Colonic mucosa (tissue), 4 donors: ENCODE data around the gene SFMBT2. TPM values are rescaled to one million over a fixed set of nuclear protein-coding genes. Genes with fewer than 3 reads are reported as not detected.

Experiments
- DNase-seq: peaks from one replicate; pipeline ENCODE4 v3.0.0-alpha.2; 2020
- H3K27ac ChIP-seq: fragments of 200-600 bp; one replicate; pipeline ENCODE4 v1.8.0; 2021
- H3K27me3 ChIP-seq: fragments of 200-600 bp; one replicate; pipeline ENCODE4 v1.8.0; 2021
- H3K36me3 ChIP-seq: fragments of 200-600 bp; one replicate; pipeline ENCODE4 v1.8.0; 2021
- H3K4me1 ChIP-seq: fragments of 200-600 bp; one replicate; pipeline ENCODE4 v1.8.0; 2021; ENCODE audit warnings: mild to moderate bottlenecking
- H3K4me3 ChIP-seq: fragments of 200-600 bp; one replicate; pipeline ENCODE4 v1.8.0; 2021
- H3K9ac ChIP-seq, 2 donors: one replicate each; pipeline ENCODE4 v1.7.0; 2013; ENCODE audit warnings: control low read depth in 2 of 2, low read depth in 2 of 2, low read length in 2 of 2
- H3K9me3 ChIP-seq: fragments of 200-600 bp; one replicate; pipeline ENCODE4 v1.8.0; 2021
- intact Hi-C: fragments of 100-400 bp; cut with DNase I; formaldehyde crosslinking; loops from one replicate; pipeline ENCODE4 v1.14.1; 2022
- total RNA-seq, 2 donors: library from RNA; stranded (reverse); fragmentation: NEBNext Ultra II Directional in 1 of 2; extraction: Animal tissue kit (Norgen Biotek cat#: 25700) in 1 of 2; gene quantifications; one replicate each; pipeline ENCODE4 v1.2.1, GENCODE V29; 2021
- TF ChIP-seq, protein P1 (sequence below): fragments of 200-600 bp; IDR thresholded peaks from one replicate; pipeline ENCODE4 v1.8.0; 2022; ENCODE audit warnings: antibody characterized with exemption, mild to moderate bottlenecking
- donor health status: healthy.
- donor health status: DM: no; HTN: no; CAD: no.
- donor health status: DM: no; HTN: no; CAD: no.

The SFMBT2 gene
- total RNA-seq, 2 donors from 2014 or later = 2.3 to 3.5 TPM

DNA sequence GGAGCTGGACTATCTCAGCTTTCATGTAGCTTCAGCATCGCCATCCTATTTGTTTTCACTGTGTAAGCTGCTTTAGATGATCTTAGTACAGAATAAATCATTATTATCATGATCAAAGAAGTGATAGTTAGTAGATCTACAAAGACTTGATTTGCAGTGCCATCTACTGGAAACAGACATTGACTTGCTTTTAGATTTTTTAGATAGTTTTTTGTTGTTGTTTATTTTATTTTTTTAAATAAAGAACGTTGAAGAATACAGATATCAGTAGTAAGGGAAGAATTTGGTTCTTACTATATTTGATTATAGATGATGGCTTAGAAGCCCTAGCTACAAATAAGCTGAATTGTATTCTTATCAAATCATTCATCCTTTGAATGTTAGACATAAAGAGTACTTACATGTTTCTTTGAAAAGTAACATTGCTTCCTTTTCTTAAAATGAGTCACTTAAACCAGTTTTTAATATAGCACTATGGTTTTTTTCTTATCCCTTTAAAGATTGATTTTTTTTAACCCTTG lies 6.3 kb upstream of the SFMBT2 start:
- H3K9me3 ChIP-seq = no peaks in the 10 kb centered on the region
- H3K4me3 ChIP-seq = no peak overlapping the region
- no peaks in the 10 kb centered on the region for H3K36me3 ChIP-seq
- no peak for DNase-seq
- H3K4me1 ChIP-seq = no peaks in the 10 kb centered on the region
- intact Hi-C loops = loop anchor here (5.0 to 10.0 kb wide), 3 partner anchors 160 to 750 kb away; no protein-coding TSS in a partner anchor
- TF ChIP-seq, protein P1, sequence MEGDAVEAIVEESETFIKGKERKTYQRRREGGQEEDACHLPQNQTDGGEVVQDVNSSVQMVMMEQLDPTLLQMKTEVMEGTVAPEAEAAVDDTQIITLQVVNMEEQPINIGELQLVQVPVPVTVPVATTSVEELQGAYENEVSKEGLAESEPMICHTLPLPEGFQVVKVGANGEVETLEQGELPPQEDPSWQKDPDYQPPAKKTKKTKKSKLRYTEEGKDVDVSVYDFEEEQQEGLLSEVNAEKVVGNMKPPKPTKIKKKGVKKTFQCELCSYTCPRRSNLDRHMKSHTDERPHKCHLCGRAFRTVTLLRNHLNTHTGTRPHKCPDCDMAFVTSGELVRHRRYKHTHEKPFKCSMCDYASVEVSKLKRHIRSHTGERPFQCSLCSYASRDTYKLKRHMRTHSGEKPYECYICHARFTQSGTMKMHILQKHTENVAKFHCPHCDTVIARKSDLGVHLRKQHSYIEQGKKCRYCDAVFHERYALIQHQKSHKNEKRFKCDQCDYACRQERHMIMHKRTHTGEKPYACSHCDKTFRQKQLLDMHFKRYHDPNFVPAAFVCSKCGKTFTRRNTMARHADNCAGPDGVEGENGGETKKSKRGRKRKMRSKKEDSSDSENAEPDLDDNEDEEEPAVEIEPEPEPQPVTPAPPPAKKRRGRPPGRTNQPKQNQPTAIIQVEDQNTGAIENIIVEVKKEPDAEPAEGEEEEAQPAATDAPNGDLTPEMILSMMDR = peak; percentile 28
- no peak overlapping the region for H3K27ac ChIP-seq
- no peak overlapping the region for H3K9ac ChIP-seq
- peaks cover 10% of the 10 kb centered on the region for H3K27me3 ChIP-seq

DNA sequence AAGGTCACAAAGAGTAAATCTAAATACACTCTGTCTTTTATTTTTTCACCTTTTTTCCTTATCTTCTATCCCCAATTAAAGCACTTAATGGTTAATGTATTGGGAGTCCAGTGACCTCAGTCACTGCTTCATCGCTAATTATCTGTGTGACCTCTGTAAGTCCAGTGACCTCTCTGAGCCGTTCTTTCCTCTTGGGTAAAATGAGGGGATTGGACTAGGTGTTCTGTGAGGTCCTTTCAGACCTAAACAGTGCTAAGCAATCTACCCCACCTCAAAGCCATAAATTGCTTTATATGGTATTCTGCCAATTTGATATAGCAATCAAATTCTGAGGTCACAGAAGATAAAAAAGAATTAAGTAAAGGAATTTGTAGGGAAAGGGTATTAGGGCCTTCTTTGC lies 3.9 kb upstream of the SFMBT2 start:
- no peak for DNase-seq
- Histone ChIP-seq H3K9ac (no peak overlapping the region), H3K36me3 (no peaks in the 10 kb centered on the region), H3K27me3 (peaks cover 34% of the 10 kb centered on the region), H3K27ac (no peak overlapping the region), H3K4me1 (no peaks in the 10 kb centered on the region), H3K9me3 (no peaks in the 10 kb centered on the region), H3K4me3 (no peak overlapping the region)
- TF ChIP-seq, protein P1 = no peak
- intact Hi-C loops = loop anchor here (5.0 to 10.0 kb wide), 3 partner anchors 157 to 747 kb away; no protein-coding TSS in a partner anchor

- no peaks in the 10 kb centered on the region for H3K4me1 ChIP-seq
- DNase-seq = no peak
- peaks cover 50% of the 10 kb centered on the region for H3K27me3 ChIP-seq
- TF ChIP-seq, protein P1 = no peak
- no peak overlapping the region for H3K27ac ChIP-seq
- H3K4me3 ChIP-seq = peak overlapping the region; percentile 2
- no peaks in the 10 kb centered on the region for H3K36me3 ChIP-seq
- no peaks in the 10 kb centered on the region for H3K9me3 ChIP-seq
- H3K9ac ChIP-seq = no peak overlapping the region
- intact Hi-C loops = loop anchor here (10.0 kb wide), 1 partner anchor 488 kb away; no protein-coding TSS in a partner anchor
These were observed 2.1 kb upstream of the SFMBT2 start for GRCh38 chr10:7412928-7413282.

GRCh38 chr10:7412237-7412927 lies 1.5 kb upstream of the SFMBT2 start:
- TF ChIP-seq, protein P1 = no peak
- no peaks in the 10 kb centered on the region for H3K9me3 ChIP-seq
- H3K4me1 ChIP-seq = no peaks in the 10 kb centered on the region
- intact Hi-C loops = loop anchor here (10.0 kb wide), 1 partner anchor 488 kb away; no protein-coding TSS in a partner anchor
- H3K9ac ChIP-seq = peak overlapping the region in 1 of 2 donors; percentile 35
- H3K27me3 ChIP-seq = peaks cover 50% of the 10 kb centered on the region
- peak; percentile 44 for DNase-seq
- H3K4me3 ChIP-seq = peak overlapping the region; percentile 2
- H3K36me3 ChIP-seq = no peaks in the 10 kb centered on the region
- H3K27ac ChIP-seq = no peak overlapping the region

DNA sequence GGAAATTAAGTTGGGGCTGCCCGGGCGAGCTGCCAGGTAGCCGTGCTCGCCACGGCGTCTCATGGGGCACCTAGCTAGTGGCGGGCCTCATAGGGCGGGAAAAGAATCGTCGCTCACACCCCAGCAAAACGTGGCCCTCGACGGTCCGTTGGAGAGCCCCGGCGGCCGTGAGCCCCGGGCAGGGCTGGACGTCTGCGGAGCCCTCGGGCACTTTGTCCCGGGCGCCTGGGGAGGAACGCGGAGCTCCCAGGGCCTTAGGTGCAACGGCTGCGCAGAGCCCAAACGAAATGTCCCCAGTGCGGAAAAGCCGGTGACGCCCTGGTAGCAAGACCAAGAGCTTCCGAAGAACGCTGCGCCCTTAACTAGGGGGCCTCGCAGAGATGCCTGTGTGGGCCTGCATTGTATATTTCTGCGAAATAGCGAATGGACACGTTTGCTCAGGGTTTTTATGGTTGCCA lies 866 bp upstream of the SFMBT2 start:
- H3K27me3 ChIP-seq = peaks cover 50% of the 10 kb centered on the region
- H3K36me3 ChIP-seq = no peaks in the 10 kb centered on the region
- intact Hi-C loops = loop anchor here (10.0 kb wide), 1 partner anchor 487 kb away; no protein-coding TSS in a partner anchor
- H3K9me3 ChIP-seq = no peaks in the 10 kb centered on the region
- peak overlapping the region; percentile 54 for H3K4me3 ChIP-seq
- H3K4me1 ChIP-seq = no peaks in the 10 kb centered on the region
- DNase-seq = peak; percentile 22
- H3K9ac ChIP-seq = peak overlapping the region in 1 of 2 donors; percentile 24
- H3K27ac ChIP-seq = no peak overlapping the region
- TF ChIP-seq, protein P1 = no peak
